HuH-7 (cell line): Measurements from ENCODE around the gene PRKAG2.
"Not testable (repeated sequence)": the region's sequence is repeated elsewhere in the genome, so short reads cannot be mapped to it uniquely, and the experiment has no call there.

Experiments used
- DNase-seq: peaks from one replicate; pipeline ENCODE4 v3.0.0; 2011; ENCODE audit warnings: low spot score

The PRKAG2 gene

DNA sequence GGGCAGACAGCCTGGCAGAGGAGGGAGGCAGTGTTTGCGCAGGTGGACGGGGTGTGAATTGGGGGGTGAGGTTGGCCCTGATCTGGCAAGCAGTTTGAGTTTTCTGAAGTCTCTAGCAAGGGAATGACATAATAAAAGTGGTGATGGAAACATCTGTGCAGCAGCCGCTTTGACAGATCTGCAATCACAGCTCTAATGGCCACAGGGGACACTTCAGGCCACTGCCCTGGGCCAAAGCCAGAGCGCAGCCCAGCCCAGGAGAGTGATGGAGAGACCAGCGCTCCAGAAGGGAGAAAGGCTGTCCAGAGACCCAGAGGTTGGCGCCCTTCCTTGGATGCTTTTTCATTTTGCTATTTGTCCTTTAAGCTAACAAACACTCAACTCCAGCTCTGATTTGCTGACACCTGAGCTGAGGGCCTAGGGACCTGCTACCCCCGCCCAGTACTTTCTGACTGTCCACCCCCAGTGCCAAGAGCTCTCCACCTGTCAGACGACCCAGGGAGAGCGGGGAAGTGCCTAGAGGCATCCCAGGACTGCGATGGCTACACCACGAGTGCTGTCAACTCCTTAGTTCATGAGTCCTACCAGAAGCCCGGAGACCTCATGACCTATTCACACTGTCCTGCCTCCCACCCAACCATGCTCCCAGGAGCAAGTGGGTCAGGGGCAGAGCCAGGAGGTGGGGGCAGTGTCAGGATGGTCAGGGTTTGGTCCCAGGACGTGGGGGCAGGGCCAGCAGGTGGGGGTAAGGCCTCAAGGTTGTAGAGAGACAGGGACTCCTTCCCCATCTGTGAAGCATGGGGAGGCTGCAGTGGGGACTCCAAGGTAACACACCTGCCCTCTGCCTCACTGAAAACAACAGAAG lies 112.6 kb downstream of the PRKAG2 start:
- DNase-seq: no peak

GRCh38 chr7:151763420-151763984 lies 113.4 kb downstream of the PRKAG2 start:
- no peak for DNase-seq

DNA sequence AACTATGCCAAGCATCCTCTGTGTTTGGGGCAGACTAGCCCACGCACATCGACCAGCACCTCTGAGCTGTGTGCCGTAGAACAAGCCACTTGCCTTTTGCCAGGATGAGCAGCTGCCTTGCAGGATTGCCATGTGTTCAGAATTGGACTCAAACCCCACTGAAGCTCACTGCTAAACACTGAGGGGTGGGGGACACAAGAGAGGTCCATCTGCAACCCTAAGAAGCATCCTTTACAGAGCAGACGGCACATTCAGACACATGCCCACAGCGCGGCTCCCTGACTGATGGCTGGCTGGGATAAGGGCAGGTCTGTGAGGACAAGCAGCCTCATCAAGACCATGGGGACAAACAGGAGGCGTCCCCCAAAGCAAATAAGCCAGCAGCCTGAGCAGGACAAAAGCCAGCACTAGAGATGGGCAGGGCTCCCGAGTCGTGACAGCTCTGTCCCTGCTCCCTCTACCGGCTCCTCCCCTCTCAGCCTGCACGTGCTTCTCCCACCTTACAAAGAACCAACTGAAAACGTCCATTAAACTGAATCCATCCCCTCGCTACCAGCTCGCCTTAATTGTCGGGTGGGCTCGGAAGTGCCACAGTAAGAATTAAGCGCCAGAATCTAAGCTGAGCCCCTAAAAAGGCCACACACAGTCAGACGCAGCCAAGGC lies 114.2 kb downstream of the PRKAG2 start:
- no peak for DNase-seq

GRCh38 chr7:151761957-151762356 lies 115.0 kb downstream of the PRKAG2 start:
- DNase-seq: no peak

- DNase-seq: no peak
These were observed 115.7 kb downstream of the PRKAG2 start for GRCh38 chr7:151761231-151761630.

DNA sequence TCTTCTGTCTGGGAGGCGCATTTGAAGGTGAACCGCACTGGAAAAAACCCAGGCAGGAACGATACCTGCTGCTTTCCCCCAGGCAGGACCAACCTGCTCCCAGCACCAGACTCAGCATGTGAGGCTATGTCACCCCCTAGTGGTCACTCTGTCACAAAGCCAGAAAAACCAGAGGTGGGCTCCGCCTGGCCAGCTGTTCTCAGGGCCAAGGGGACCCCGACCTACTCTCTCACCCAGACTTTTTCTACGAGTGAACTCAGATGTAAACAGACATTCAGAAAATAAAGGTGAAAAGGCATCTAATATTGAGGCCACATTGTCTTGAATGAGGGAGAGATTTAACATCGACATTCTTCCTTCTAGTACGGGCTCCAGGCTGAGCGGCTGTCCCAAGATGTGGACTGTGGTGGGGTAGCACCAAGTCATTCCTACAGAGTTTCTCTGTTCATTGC lies 117.3 kb downstream of the PRKAG2 start:
- peak; percentile 94 for DNase-seq

DNA sequence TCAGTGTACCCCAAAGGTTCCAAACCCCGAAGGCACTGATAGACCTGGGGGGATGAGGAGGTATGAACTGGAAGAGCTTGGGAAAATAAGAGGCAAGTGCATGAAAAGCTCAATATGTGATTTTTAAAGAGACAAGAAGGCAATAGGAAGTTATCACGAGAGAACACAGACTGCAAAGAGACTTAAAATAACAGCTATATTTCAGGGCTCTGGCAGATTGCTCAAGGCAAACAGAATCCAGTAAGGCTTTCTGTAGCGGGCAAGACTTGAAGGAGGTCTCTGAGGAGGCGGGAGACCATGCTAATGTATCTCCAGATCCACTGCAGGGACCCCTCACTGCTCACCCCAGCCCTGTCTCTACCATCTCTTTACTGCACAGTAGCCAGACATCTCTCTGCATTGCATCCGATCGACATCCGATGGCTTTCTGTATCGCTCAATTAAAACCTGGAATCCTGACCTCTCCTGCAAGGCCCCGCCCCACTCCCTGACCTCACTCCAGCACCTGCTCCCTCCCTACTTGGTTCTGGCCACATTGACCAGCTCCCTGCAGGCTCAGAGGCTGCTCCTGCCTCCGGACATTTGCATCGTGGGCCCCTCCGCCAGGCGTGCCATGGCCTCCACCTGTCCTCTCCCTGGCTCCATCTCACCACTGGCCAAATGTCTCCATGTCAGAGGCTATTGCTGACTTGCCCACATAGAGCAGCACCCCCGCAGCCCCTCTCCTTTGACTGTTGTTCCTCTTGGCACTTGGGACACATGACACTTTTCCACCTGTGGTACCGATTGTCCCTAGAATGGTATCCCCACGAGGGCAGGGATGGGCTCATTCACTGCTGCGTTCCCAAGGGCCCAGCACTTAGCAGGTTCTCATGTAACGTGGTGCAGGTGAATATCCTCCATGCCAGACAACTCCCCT lies 118.0 kb downstream of the PRKAG2 start:
- DNase-seq: no peak

DNA sequence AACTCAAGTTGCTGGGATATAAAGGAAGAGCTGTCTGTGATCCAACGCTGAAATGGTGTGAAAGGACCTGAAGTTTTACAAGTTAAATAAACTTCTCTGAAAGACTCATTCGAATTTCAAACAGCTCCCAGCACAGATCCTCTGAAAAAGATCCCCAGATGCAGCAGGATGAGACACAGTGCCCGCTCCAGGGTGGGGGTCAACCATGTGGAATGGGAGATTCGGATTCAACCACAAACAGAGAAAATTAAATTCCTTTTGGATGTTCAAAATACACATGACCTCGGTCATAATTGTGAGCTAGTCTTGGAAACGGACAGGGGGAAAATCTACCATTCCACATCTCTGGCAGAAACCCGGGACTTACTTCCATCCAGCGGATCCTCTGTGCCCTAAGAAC lies 119.6 kb downstream of the PRKAG2 start:
- DNase-seq: no peak

- DNase-seq: no peak
These were observed 120.0 kb downstream of the PRKAG2 start for GRCh38 chr7:151756866-151757265.

- no peak for DNase-seq
These were observed 120.7 kb downstream of the PRKAG2 start for GRCh38 chr7:151756076-151756731.

DNA sequence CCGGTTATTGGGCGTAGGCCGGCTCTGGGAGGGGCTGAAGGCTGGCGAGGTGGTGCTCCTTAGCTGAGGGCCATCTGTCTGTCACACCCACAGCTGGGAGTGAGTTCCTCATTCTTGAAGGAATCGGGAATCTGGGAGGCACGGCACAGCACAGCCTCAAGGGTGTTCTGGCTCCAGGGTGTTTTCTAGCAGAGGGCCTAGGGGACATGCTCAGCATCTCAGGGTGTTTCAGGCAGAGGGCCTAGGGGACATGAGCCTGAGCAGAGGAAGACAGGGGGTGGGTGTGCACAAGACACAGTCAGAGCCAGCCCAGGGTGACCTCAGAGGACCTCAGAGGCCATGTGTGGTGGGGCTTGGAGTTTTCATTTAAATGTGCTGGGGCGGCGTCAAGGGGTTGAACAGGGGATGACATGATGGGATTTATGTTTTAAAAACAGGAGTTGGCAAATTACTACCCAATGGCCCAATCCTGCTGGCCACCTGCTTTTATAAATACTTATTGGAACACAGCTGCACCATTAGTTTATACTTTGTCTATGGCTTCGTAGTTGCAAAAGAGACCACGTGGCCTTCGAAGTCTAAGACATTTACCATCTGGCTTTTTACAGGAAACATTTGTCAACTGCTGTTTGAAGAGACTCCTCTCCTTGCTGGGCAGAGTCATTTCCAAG lies 121.6 kb downstream of the PRKAG2 start:
- no peak for DNase-seq

DNA sequence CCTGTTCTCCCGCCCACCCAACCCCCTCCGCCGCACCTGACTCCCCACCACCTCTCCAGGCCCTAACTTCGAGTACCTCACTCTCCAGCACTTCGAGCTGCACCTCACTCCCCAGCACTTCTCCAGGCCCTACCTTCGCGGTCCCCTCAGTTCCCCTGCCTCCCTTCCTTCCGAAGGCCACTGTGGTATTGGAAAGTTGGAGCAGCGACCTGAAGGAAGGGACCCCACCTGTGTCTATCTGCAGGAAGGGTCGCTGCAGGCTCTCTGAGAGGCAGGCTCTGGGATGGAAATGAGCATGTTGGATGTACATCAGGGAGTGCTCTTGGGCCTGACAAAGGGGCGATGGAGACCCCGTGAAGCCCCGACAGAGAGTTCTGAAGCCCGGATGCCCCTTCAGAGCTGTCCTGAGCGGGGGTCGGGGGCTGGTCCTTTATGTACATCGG lies 122.2 kb downstream of the PRKAG2 start:
- no peak for DNase-seq

DNA sequence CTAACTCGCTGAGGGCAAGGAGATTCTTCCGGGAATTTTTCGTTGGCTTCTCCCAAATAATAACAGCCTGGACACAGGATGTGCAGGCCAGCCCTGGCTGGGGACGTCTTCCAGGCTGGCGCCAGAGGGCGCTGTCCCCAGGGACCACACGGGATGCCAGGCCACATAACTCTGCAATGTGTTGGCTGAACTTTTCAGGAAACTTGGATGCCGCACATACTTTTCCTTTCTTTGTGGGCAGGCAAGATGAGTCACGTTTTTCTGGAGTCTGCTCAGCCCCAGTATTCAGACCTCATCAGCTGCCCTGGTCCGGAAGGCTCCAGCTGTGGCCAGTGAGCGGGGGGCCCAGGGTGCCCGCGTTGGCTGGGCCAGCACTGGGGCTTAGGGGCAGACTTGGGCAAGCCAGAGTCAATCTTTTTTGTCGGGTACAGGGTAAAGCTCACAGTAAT lies 122.7 kb downstream of the PRKAG2 start:
- DNase-seq: peak; percentile 92

DNA sequence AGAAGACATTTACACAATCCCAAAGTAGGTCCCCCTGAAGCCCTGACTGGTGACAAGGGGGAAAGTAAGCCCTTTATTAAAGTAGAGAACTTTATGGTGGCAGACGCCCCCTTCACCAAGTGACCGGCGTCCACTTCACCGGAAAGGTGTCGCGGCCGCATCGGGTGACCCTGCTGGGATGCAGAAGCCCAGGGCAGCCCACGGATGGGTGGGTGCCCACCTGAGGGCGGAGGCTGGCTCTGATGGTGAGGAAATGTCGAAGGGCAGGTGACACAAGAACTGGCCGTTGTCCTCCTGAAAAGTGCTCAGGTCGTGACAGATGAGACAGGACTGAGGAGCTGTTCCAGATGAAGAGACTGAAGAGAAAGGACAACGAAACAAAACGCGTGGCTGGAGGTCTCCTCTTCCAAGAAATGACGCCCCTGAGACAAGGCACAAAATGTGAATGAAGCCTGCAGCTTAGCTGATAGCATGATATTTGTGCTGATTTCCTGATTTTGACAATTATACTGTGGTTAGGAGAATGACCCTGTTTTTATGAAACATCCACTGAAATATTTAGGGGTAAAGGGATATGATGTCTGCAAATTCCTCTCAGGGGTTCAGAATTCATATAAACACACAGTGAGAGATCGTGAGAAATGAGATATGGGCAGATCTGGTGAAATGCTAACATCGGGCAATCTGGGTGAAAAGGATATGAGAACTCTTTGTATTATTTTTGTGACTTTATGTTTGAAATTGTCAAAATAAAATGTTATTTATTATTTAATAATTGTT lies 123.9 kb downstream of the PRKAG2 start:
- no peak for DNase-seq

DNA sequence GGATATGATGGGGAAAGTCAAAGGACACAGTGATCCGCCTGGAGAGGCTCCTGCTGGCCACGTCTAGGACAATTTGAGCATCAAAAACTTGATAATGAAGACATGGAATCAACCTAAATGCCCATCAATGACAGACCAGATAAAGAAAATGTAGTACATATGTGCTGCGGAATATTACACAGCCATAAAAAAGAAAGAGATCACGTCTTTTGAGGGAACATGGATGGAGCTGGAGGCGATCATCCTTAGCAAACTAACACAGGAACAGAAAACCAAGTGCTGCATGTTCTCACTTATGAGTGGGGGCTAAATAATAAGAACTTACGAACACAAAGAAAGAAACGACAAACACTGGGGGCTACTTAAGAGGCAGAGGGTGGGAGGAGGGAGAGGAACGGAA lies 124.9 kb downstream of the PRKAG2 start:
- no peak for DNase-seq

DNA sequence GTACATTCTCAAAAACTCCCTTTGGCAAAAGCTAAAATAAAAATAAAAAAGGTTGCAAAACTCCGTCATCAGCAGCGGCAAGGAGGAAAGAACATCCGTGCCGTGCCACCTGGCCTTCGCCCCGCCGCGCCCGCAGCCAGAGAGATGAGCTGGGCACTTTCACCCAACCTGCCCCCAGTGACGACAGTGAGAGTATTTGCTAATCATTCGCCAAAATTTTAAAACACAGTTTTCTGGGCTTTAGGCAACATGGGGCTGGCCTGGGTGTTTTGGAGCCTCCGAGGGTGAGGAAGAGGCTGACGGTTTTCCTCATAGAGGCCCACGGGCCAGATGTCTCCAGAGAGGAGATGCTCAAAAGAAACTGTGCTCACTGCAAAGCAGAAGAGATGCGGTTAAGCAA lies 128.2 kb downstream of the PRKAG2 start:
- DNase-seq: no peak

DNA sequence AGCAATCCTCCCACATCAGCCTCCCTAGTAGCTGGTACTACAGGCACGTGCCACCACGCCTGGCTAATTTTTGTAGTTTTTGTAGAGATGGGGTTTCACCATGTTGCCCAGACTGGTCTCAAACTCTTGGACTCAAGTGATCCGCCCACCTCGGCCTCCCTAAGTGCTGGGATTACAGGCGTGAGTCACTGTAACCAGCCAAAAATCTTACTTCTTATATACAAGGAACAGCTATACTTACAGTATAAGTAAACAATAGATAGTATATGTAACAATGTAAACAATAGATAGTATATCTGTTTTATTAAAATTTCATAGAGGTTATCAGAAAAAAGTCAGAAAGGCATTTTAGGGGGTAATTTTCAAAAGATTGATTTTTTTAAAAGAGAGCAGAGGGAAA lies 128.9 kb downstream of the PRKAG2 start:
- DNase-seq: not testable (repeated sequence)

DNA sequence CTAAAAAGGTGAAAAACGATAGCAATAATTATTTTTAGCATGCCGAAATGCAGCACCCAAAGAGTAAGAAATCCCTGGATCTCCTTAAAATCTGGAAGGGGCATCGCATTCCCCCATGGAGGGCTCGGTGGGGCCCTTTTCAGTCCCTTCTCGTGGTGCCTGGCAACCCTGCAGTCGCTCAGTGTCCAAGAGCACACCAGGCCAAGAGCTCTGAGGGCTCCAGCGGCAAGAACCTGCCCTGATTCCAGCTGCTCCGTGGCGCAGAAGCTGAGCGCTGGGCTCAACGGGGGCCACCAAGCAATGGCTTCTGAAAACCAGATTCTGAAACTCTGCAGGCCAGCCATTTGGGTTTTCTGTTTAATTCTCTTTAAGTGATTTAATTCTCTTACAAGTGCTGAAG lies 131.2 kb downstream of the PRKAG2 start:
- no peak for DNase-seq

DNA sequence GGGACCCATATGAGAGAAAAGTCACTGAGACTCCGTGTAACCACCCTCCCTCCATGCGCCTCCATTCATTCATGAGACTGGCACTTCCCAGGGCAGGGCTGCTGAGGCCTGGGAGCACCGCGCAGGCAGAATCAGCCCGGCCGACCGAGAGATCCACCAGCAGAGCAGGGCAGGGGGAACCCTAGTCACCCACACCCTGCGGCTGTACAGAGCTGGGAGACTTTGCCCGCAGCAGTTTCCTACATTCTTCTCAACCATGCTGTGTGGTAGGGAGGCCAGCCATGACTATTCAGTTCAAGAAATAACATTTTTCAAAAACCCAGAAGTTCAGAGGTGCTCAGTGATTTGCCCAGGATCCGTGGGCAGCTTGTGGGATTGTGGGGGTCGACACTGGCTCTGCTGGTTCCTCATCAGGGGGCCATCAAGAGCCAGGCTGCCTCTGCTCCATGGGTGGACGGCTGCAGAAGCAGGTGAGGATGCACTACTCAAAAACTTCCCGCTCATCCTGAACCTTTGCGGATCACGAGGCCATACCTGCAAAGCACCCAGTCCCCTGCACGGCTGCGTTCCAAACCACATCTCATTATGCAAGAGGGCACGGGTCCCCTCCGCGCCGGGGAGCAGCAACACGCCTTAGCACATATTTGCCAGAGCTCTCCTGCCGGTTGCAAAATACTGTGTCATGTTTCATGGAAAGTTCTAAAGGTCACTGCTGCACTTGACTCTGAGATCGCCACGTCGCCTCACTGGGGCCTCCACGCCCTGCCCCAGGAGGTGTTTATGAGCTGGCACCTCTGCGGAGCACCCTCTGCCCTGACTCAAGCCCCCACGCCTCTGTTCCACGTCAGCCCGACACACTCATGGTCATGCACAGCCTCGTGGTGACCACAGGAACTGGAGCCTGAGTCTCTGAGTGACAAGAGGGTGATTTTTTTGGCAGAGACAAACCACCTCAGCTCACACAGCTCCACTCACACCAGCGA lies 132.0 kb downstream of the PRKAG2 start:
- DNase-seq: peak; percentile 92
